ENCODE measurements around the gene SEPTIN11. TPM values are rescaled to one million over a fixed set of nuclear protein-coding genes. Genes with fewer than 3 reads are reported as not detected.

The SEPTIN11 gene
- total and polyA plus RNA-seq, 3 donors from 2014 or later = 15.5 to 22.8 (median 21.2) TPM

- no peak overlapping the region for H3K27ac ChIP-seq
These were observed 28.3 kb downstream of the SEPTIN11 start for GRCh38 chr4:76977736-76978350.

GRCh38 chr4:76979236-76979635, 29.7 kb downstream of the SEPTIN11 start:
- H3K27ac ChIP-seq = no peak overlapping the region
- no peak for DNase-seq
- no peaks in the 10 kb centered on the region for H3K9me3 ChIP-seq
- H3K4me3 ChIP-seq = no peak overlapping the region
- intact Hi-C loops (cut with DNase I; ENCODE audit: low total_unique reads) = no loop called here
- 92 to 94% methylated on average over 2 of the region's 2 CpGs for WGBS, 2 donors
- peaks cover 4% of the 10 kb centered on the region for H3K4me1 ChIP-seq
- no peaks in the 10 kb centered on the region for H3K27me3 ChIP-seq
- TF ChIP-seq CTCF (IDR thresholded peaks at IDR 0.05) = no peak
- no peak for TF ChIP-seq POLR2A (IDR thresholded peaks at IDR 0.05)
- no peaks in the 10 kb centered on the region for H3K36me3 ChIP-seq (ENCODE audit: low read depth, missing control alignments)

More at GRCh38 chr4:76977736-76978350, 28.3 kb downstream of the SEPTIN11 start:
- Histone ChIP-seq H3K4me3 (no peak overlapping the region), H3K9me3 (no peaks in the 10 kb centered on the region), H3K27me3 (no peaks in the 10 kb centered on the region), H3K36me3 (ENCODE audit: low read depth, missing control alignments) (no peaks in the 10 kb centered on the region), H3K4me1 (peaks cover 1% of the 10 kb centered on the region)
- no peak for TF ChIP-seq POLR2A (IDR thresholded peaks at IDR 0.05)
- no peak for TF ChIP-seq CTCF (IDR thresholded peaks at IDR 0.05)
- no peak for DNase-seq
- intact Hi-C loops (cut with DNase I; ENCODE audit: low total_unique reads) = no loop called here
- WGBS, 2 donors = 83 to 91% methylated on average over 3 of the region's 3 CpGs

- intact Hi-C loops (cut with DNase I; ENCODE audit: low total_unique reads) = no loop called here
- Histone ChIP-seq H3K9me3 (no peaks in the 10 kb centered on the region), H3K4me3 (no peak overlapping the region), H3K27ac (no peak overlapping the region), H3K27me3 (no peaks in the 10 kb centered on the region), H3K4me1 (peaks cover 15% of the 10 kb centered on the region), H3K36me3 (ENCODE audit: low read depth, missing control alignments) (no peaks in the 10 kb centered on the region)
- no peak for TF ChIP-seq CTCF (IDR thresholded peaks at IDR 0.05)
- TF ChIP-seq POLR2A (IDR thresholded peaks at IDR 0.05) = no peak
- no peak for DNase-seq
- 82 to 87% methylated on average over 6 of the region's 6 CpGs for WGBS, 2 donors
These were observed 30.7 kb downstream of the SEPTIN11 start for GRCh38 chr4:76980261-76980660.

- no peak for DNase-seq
- Histone ChIP-seq H3K27ac (no peak overlapping the region), H3K36me3 (ENCODE audit: low read depth, missing control alignments) (no peaks in the 10 kb centered on the region), H3K4me1 (peaks cover 25% of the 10 kb centered on the region), H3K9me3 (no peaks in the 10 kb centered on the region), H3K27me3 (no peaks in the 10 kb centered on the region), H3K4me3 (no peak overlapping the region)
- intact Hi-C loops (cut with DNase I; ENCODE audit: low total_unique reads) = no loop called here
- 62 to 63% methylated on average over 3 of the region's 3 CpGs for WGBS, 2 donors
- TF ChIP-seq POLR2A (IDR thresholded peaks at IDR 0.05) = no peak
- TF ChIP-seq CTCF (IDR thresholded peaks at IDR 0.05) = no peak
These were observed 32.1 kb downstream of the SEPTIN11 start for GRCh38 chr4:76981644-76982043.

All from testis (tissue), 3 donors.